ENCODE results near the gene PEX14.

DNA sequence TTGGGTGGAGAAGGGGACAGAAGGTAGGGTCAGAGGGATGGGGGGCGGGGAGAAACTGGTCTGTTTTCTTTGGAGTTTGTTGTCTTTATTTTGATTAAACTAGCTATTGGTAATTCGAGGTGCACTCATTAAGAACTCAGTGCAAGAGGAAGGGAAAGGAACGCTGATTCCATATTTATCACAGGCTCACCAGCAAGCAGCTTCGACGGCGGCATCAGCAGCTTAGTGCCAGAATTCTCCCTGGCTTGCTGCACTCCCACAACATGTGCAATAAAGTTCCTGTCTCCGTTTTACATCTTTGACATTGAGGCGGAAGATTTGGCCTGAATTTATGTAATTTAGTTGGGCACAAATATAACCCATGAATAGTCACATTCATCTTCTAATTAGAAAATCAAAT lies 57.6 kb downstream of the PEX14 start:
- no peak for TF ChIP-seq CTCF (conservative IDR thresholded peaks at IDR 0.05 in 1 of 2, IDR thresholded peaks at IDR 0.05 in 1 of 2; ENCODE audit: extremely low read depth in 1 of 2, insufficient read depth in 1 of 2, low read depth in 1 of 2, low read length in 2 of 2)
- no peak for TF ChIP-seq EZH2 (IDR thresholded peaks at IDR 0.05; ENCODE audit: borderline replicate concordance, low read length)
